H1 (cell line): ENCODE results near the gene TAPBPL. TPM values are rescaled to one million over a fixed set of nuclear protein-coding genes. Genes with fewer than 3 reads are reported as not detected.

Experiments used
- BACH1 ChIP-seq: IDR thresholded peaks from 2 replicates; pipeline ENCODE4 v1.6.1; 2012; ENCODE audit warnings: low read length, improper control_type of control experiment
- CTBP2 ChIP-seq: IDR thresholded peaks from 2 replicates; pipeline ENCODE4 v1.7.0; 2011; ENCODE audit warnings: borderline replicate concordance, mild to moderate bottlenecking, moderate library complexity, mixed read lengths, low read length; ENCODE audit not compliant: insufficient read depth, insufficient read length
- KDM1A ChIP-seq: fragments of 200-600, 300-600 bp; sonication (generic); IDR thresholded peaks from 2 replicates; pipeline ENCODE4 v1.7.1; 2016; ENCODE audit warnings: mild to moderate bottlenecking, low read length, borderline replicate concordance
- NANOG ChIP-seq: IDR thresholded peaks from 2 replicates; pipeline ENCODE4 v1.6.1; 2011; ENCODE audit warnings: low read length, low read depth, mild to moderate bottlenecking, inconsistent platforms; ENCODE audit not compliant: insufficient read depth, poor library complexity, severe bottlenecking
- SP2 ChIP-seq: IDR thresholded peaks from 2 replicates; pipeline ENCODE4 v1.6.1; 2012; ENCODE audit warnings: mild to moderate bottlenecking, low read length, inconsistent platforms
- polyA plus RNA-seq, 7 experiments: library from polyadenylated mRNA; depleted of rRNA in 3 of 7; stranded (reverse) in 5 of 7; unstranded in 2 of 7; fragments of >200 nt in 5 of 7; fragments of 200-250 nt in 2 of 7; gene quantifications; 1 replicate in 5 of 7; 2 replicates in 1 of 7; 4 replicates in 1 of 7; pipeline versions ENCODE4 v1.2.1 to v1.2.3, GENCODE V29; 2011 to 2013; ENCODE audit warnings: missing spikeins in 2 of 7, mixed read lengths in 2 of 7
- total RNA-seq: library from RNA; stranded (reverse); fragmentation: NEBNext Ultra II Directional; extraction: Animal tissue kit (Norgen Biotek cat#: 25700); gene quantifications from 2 replicates; pipeline ENCODE4 v1.2.1, GENCODE V29; 2021
- TF ChIP-seq, protein P1 (sequence below): fragments of 300-600 bp; sonication (generic); IDR thresholded peaks from 2 replicates; pipeline ENCODE4 v1.7.1; 2012; ENCODE audit warnings: low read length, moderate library complexity, mild to moderate bottlenecking, inconsistent platforms; ENCODE audit not compliant: insufficient replicate concordance
- TF ChIP-seq, protein P2 (sequence below), 3 experiments: IDR thresholded peaks; 1 replicate in 2 of 3; 2 replicates in 1 of 3; pipeline versions ENCODE4 v1.5.1 to v1.6.1; 2011; ENCODE audit warnings: low read length in 3 of 3, mild to moderate bottlenecking in 3 of 3, inconsistent platforms in 2 of 3, low read depth in 1 of 3, moderate library complexity in 1 of 3; ENCODE audit not compliant: insufficient read depth in 1 of 3; ENCODE audit errors: control extremely low read depth in 1 of 3
- TF ChIP-seq, protein P3 (sequence below): IDR thresholded peaks from 2 replicates; pipeline ENCODE4 v1.6.1; 2012; ENCODE audit warnings: inconsistent platforms

The TAPBPL gene
- total and polyA plus RNA-seq, 2 of the 8 experiments (the other 6 are each of a cell fraction or from before 2014, with no cell fraction given), result 0.61 to 1.5 TPM

- TF ChIP-seq, protein P1, sequence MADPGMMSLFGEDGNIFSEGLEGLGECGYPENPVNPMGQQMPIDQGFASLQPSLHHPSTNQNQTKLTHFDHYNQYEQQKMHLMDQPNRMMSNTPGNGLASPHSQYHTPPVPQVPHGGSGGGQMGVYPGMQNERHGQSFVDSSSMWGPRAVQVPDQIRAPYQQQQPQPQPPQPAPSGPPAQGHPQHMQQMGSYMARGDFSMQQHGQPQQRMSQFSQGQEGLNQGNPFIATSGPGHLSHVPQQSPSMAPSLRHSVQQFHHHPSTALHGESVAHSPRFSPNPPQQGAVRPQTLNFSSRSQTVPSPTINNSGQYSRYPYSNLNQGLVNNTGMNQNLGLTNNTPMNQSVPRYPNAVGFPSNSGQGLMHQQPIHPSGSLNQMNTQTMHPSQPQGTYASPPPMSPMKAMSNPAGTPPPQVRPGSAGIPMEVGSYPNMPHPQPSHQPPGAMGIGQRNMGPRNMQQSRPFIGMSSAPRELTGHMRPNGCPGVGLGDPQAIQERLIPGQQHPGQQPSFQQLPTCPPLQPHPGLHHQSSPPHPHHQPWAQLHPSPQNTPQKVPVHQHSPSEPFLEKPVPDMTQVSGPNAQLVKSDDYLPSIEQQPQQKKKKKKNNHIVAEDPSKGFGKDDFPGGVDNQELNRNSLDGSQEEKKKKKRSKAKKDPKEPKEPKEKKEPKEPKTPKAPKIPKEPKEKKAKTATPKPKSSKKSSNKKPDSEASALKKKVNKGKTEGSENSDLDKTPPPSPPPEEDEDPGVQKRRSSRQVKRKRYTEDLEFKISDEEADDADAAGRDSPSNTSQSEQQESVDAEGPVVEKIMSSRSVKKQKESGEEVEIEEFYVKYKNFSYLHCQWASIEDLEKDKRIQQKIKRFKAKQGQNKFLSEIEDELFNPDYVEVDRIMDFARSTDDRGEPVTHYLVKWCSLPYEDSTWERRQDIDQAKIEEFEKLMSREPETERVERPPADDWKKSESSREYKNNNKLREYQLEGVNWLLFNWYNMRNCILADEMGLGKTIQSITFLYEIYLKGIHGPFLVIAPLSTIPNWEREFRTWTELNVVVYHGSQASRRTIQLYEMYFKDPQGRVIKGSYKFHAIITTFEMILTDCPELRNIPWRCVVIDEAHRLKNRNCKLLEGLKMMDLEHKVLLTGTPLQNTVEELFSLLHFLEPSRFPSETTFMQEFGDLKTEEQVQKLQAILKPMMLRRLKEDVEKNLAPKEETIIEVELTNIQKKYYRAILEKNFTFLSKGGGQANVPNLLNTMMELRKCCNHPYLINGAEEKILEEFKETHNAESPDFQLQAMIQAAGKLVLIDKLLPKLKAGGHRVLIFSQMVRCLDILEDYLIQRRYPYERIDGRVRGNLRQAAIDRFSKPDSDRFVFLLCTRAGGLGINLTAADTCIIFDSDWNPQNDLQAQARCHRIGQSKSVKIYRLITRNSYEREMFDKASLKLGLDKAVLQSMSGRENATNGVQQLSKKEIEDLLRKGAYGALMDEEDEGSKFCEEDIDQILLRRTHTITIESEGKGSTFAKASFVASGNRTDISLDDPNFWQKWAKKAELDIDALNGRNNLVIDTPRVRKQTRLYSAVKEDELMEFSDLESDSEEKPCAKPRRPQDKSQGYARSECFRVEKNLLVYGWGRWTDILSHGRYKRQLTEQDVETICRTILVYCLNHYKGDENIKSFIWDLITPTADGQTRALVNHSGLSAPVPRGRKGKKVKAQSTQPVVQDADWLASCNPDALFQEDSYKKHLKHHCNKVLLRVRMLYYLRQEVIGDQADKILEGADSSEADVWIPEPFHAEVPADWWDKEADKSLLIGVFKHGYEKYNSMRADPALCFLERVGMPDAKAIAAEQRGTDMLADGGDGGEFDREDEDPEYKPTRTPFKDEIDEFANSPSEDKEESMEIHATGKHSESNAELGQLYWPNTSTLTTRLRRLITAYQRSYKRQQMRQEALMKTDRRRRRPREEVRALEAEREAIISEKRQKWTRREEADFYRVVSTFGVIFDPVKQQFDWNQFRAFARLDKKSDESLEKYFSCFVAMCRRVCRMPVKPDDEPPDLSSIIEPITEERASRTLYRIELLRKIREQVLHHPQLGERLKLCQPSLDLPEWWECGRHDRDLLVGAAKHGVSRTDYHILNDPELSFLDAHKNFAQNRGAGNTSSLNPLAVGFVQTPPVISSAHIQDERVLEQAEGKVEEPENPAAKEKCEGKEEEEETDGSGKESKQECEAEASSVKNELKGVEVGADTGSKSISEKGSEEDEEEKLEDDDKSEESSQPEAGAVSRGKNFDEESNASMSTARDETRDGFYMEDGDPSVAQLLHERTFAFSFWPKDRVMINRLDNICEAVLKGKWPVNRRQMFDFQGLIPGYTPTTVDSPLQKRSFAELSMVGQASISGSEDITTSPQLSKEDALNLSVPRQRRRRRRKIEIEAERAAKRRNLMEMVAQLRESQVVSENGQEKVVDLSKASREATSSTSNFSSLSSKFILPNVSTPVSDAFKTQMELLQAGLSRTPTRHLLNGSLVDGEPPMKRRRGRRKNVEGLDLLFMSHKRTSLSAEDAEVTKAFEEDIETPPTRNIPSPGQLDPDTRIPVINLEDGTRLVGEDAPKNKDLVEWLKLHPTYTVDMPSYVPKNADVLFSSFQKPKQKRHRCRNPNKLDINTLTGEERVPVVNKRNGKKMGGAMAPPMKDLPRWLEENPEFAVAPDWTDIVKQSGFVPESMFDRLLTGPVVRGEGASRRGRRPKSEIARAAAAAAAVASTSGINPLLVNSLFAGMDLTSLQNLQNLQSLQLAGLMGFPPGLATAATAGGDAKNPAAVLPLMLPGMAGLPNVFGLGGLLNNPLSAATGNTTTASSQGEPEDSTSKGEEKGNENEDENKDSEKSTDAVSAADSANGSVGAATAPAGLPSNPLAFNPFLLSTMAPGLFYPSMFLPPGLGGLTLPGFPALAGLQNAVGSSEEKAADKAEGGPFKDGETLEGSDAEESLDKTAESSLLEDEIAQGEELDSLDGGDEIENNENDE, result no peak
- TF ChIP-seq SP2, result no peak
- TF ChIP-seq, protein P2, sequence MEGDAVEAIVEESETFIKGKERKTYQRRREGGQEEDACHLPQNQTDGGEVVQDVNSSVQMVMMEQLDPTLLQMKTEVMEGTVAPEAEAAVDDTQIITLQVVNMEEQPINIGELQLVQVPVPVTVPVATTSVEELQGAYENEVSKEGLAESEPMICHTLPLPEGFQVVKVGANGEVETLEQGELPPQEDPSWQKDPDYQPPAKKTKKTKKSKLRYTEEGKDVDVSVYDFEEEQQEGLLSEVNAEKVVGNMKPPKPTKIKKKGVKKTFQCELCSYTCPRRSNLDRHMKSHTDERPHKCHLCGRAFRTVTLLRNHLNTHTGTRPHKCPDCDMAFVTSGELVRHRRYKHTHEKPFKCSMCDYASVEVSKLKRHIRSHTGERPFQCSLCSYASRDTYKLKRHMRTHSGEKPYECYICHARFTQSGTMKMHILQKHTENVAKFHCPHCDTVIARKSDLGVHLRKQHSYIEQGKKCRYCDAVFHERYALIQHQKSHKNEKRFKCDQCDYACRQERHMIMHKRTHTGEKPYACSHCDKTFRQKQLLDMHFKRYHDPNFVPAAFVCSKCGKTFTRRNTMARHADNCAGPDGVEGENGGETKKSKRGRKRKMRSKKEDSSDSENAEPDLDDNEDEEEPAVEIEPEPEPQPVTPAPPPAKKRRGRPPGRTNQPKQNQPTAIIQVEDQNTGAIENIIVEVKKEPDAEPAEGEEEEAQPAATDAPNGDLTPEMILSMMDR (IDR thresholded peaks at IDR 0.05; ENCODE audit: control extremely low read depth in 1 of 3, insufficient read depth in 1 of 3, low read depth in 1 of 3, low read length in 3 of 3), result no peak
- TF ChIP-seq NANOG, result no peak
- TF ChIP-seq, protein P3, sequence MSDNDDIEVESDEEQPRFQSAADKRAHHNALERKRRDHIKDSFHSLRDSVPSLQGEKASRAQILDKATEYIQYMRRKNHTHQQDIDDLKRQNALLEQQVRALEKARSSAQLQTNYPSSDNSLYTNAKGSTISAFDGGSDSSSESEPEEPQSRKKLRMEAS, result no peak
- TF ChIP-seq KDM1A, result no peak
- TF ChIP-seq CTBP2, result no peak
- TF ChIP-seq BACH1, result no peak
Observed at GRCh38 chr12:6416596-6416995, 35.2 kb upstream of the TAPBPL start (continued).
